ENCODE measurements around the gene SSBP1.

GRCh38 chr7:141748396-141748795 is 10.2 kb downstream of the SSBP1 start:
- TF ChIP-seq, protein P1, sequence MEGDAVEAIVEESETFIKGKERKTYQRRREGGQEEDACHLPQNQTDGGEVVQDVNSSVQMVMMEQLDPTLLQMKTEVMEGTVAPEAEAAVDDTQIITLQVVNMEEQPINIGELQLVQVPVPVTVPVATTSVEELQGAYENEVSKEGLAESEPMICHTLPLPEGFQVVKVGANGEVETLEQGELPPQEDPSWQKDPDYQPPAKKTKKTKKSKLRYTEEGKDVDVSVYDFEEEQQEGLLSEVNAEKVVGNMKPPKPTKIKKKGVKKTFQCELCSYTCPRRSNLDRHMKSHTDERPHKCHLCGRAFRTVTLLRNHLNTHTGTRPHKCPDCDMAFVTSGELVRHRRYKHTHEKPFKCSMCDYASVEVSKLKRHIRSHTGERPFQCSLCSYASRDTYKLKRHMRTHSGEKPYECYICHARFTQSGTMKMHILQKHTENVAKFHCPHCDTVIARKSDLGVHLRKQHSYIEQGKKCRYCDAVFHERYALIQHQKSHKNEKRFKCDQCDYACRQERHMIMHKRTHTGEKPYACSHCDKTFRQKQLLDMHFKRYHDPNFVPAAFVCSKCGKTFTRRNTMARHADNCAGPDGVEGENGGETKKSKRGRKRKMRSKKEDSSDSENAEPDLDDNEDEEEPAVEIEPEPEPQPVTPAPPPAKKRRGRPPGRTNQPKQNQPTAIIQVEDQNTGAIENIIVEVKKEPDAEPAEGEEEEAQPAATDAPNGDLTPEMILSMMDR (conservative IDR thresholded peaks at IDR 0.05; ENCODE audit: low read length), result no peak
- TF ChIP-seq EZH2phosphoT487 (IDR thresholded peaks at IDR 0.05; ENCODE audit: borderline replicate concordance, low read depth, low read length), result no peak

All from OCI-LY7 (cell line).